HepG2 (cell line): Measurements from ENCODE around the gene CRYBB2. TPM values are rescaled to one million over a fixed set of nuclear protein-coding genes. Genes with fewer than 3 reads are reported as not detected.

Experiments used
- ATAC-seq: fragments of 200-7000 bp; cut with Tn5 transposase; 3 replicates; pipeline ENCODE4 v1.9.1; 2020; ENCODE audit warnings: mild to moderate bottlenecking, moderate library complexity
- BruUV-seq: library from RNA; stranded (reverse); fragments of 400-500 nt; replicated peaks from 2 replicates; lab custom pipeline; 2021; lab: Mats Ljungman, UMichigan
- CTCF ChIA-PET: fragments of 300-600 bp; formaldehyde crosslinking; extraction: SDS; loops from one replicate; lab custom pipeline; 2021; ENCODE audit warnings: low total read pairs, inconsistent platforms, low intra/inter-chr PET ratio; lab: Yijun Ruan, JAX
- POLR2A ChIA-PET: fragments of 350-600 bp; sonication (Branson Sonifier 250); formaldehyde crosslinking; loops from one replicate; lab custom pipeline; 2020; ENCODE audit warnings: antibody characterized with exemption, inconsistent platforms; lab: Yijun Ruan, JAX
- DNase-seq: peaks from one replicate; pipeline ENCODE4 v3.0.0-alpha.2; 2015; ENCODE audit warnings: low spot score
- FAIRE-seq: peaks from 3 replicates; lab custom pipeline; 2011; peaks lifted over from hg19 to GRCh38; lab: Jason Lieb, UNC
- H2AFZ ChIP-seq: one replicate; pipeline ENCODE4 v1.6.1; 2011; ENCODE audit warnings: low read length, inconsistent platforms
- H3K27ac ChIP-seq: fragments of 300-600 bp; 3 replicates; pipeline ENCODE4 v1.8.0; 2011; ENCODE audit warnings: mixed run types, mild to moderate bottlenecking, mixed read lengths, low read length, inconsistent platforms; ENCODE audit not compliant: insufficient read depth; ENCODE audit errors: extremely low read length
- H3K27me3 ChIP-seq, 2 experiments: fragments of 200-600 bp in 1 of 2; 2 replicates in 1 of 2; 3 replicates in 1 of 2; pipeline versions ENCODE4 v1.6.0 to v1.8.0; 2011; ENCODE audit warnings: low read length in 2 of 2, mild to moderate bottlenecking in 2 of 2, moderate library complexity in 2 of 2, inconsistent platforms in 1 of 2; ENCODE audit not compliant: insufficient read depth in 2 of 2, control insufficient read depth in 1 of 2
- H3K36me3 ChIP-seq, 2 experiments: fragments of 200-600 bp in 1 of 2; replicated peaks in 1 of 2; 2 replicates in 1 of 2; 3 replicates in 1 of 2; pipeline versions ENCODE4 v1.5.1 to v1.8.0; 2011; ENCODE audit warnings: low read length in 2 of 2, inconsistent platforms in 1 of 2; ENCODE audit not compliant: insufficient read depth in 2 of 2, control insufficient read depth in 1 of 2
- H3K4me1 ChIP-seq: 2 replicates; pipeline ENCODE4 v1.5.1; 2012; ENCODE audit warnings: low read length, inconsistent platforms; ENCODE audit not compliant: insufficient read depth
- H3K4me2 ChIP-seq: 2 replicates; pipeline ENCODE4 v1.6.0; 2011; ENCODE audit warnings: low read depth, low read length, inconsistent platforms
- H3K4me3 ChIP-seq, 3 experiments: fragments of 200-600 bp in 1 of 3; sonication (generic), shearing (Covaris generic) in 1 of 3; replicated peaks in 1 of 3; 2 replicates each; pipeline ENCODE4 v1.5.1; 2011 to 2016; ENCODE audit warnings: low read length in 3 of 3, inconsistent platforms in 2 of 3, low read depth in 2 of 3, mild to moderate bottlenecking in 2 of 3, control low read depth in 1 of 3, mixed read lengths in 1 of 3; ENCODE audit not compliant: insufficient read depth in 1 of 3
- H3K79me2 ChIP-seq: one replicate; pipeline ENCODE4 v1.6.1; 2011; ENCODE audit warnings: low read length, inconsistent platforms; ENCODE audit not compliant: insufficient read depth
- H3K9ac ChIP-seq: 2 replicates; pipeline ENCODE4 v1.6.0; 2011; ENCODE audit warnings: mild to moderate bottlenecking, low read depth, low read length, inconsistent platforms; ENCODE audit not compliant: insufficient read depth
- H3K9me3 ChIP-seq: 2 replicates; pipeline ENCODE4 v1.5.1; 2012; ENCODE audit warnings: mild to moderate bottlenecking, low read length
- H4K20me1 ChIP-seq: 2 replicates; pipeline ENCODE4 v1.6.0; 2011; ENCODE audit warnings: inconsistent platforms, mild to moderate bottlenecking, low read length, moderate library complexity; ENCODE audit not compliant: insufficient read depth
- ATRX ChIP-seq: sonication (generic); formaldehyde crosslinking; IDR thresholded peaks from 2 replicates; pipeline ENCODE4 v1.4.0; 2020; ENCODE audit warnings: missing genetic modification reagents, borderline replicate concordance
- CSRNP2 ChIP-seq: sonication (generic); formaldehyde crosslinking; conservative IDR thresholded peaks from 2 replicates; pipeline ENCODE4 v1.8.0; 2022; ENCODE audit warnings: low read depth, missing genetic modification reagents
- FUBP1 ChIP-seq: sonication (generic); formaldehyde crosslinking; IDR thresholded peaks from 2 replicates; pipeline ENCODE4 v1.5.1; 2020; ENCODE audit warnings: missing genetic modification reagents, mild to moderate bottlenecking, borderline replicate concordance
- HNRNPLL ChIP-seq: fragments of 200-400 bp; formaldehyde crosslinking; IDR thresholded peaks from 2 replicates; pipeline ENCODE4 v1.6.1; 2017; ENCODE audit warnings: mild to moderate bottlenecking, low read depth, low read length; ENCODE audit not compliant: poor library complexity, severe bottlenecking
- NFKBIZ ChIP-seq: IDR thresholded peaks from 2 replicates; pipeline ENCODE4 v1.6.1; 2018; ENCODE audit warnings: missing genetic modification reagents, missing compliant biosample characterization
- TRIM22 ChIP-seq: fragments of 450-650 bp; IDR thresholded peaks from 2 replicates; pipeline ENCODE4 v1.6.1; 2017
- ZHX2 ChIP-seq, 2 experiments: sonication (generic) in 1 of 2; formaldehyde crosslinking in 1 of 2; IDR thresholded peaks; 2 replicates each; pipeline versions ENCODE4 v1.6.1 to v1.9.0; 2014 to 2022; ENCODE audit warnings: antibody characterized with exemption in 1 of 2, borderline replicate concordance in 1 of 2, inconsistent platforms in 1 of 2, low read depth in 1 of 2, missing genetic modification reagents in 1 of 2
- ZNF224 ChIP-seq: sonication (generic); formaldehyde crosslinking; IDR thresholded peaks from 2 replicates; pipeline ENCODE4 v1.5.0; 2020; ENCODE audit warnings: mild to moderate bottlenecking, missing genetic modification reagents
- ZNF496 ChIP-seq: sonication (generic); formaldehyde crosslinking; IDR thresholded peaks from 2 replicates; pipeline ENCODE4 v1.8.1; 2023; ENCODE audit warnings: mild to moderate bottlenecking, moderate library complexity, missing genetic modification reagents; ENCODE audit not compliant: insufficient replicate concordance
- WGBS: methylation state at CpG from one replicate; pipeline ENCODE4 v1.1.6; 2017; ENCODE audit warnings: low lambda C conversion rate; 5-methylcytosine and 5-hydroxymethylcytosine counted together
- in situ Hi-C: cut with HindIII; loops from 2 replicates; pipeline ENCODE4 v1.10.0; 2017; ENCODE audit warnings: low pct_unique_long_range_greater_than_20kb; ENCODE audit not compliant: extremely low pct_ligation_motif_present
- intact Hi-C: fragments of 100-400 bp; cut with micrococcal nuclease; formaldehyde crosslinking; loops from one replicate; pipeline ENCODE4 v1.10.0; 2022; ENCODE audit not compliant: unreplicated experiment
- polyA plus RNA-seq, 8 experiments: library from polyadenylated mRNA; depleted of rRNA in 3 of 8; stranded (reverse) in 7 of 8; unstranded in 1 of 8; fragments of >200 nt; fragmentation: Illumina TruSeq in 4 of 8; extraction: Trizol in 4 of 8; gene quantifications; 2 replicates each; pipeline versions ENCODE4 v1.2.1 to v1.2.3, GENCODE V29; 2011 to 2016; ENCODE audit warnings: low read depth in 4 of 8, missing spikeins in 1 of 8, mixed read lengths in 1 of 8; ENCODE audit not compliant: insufficient read depth in 1 of 8
- total RNA-seq, 5 experiments: library from RNA; depleted of rRNA; stranded (reverse); fragments of >200 nt; fragmentation: Illumina TruSeq; extraction: Trizol; gene quantifications; 2 replicates each; pipeline ENCODE4 v1.2.3, GENCODE V29; 2016; ENCODE audit warnings: low read depth in 1 of 5

CRYBB2 gene
- total and polyA plus RNA-seq, 2 of the 13 experiments (the other 11 are each of a cell fraction or from before 2014, with no cell fraction given): 0.11 to 0.18 TPM

- Histone ChIP-seq H3K27me3 (no peaks in the 10 kb centered on the region), H3K9me3 (no peaks in the 10 kb centered on the region), H3K36me3 (peaks cover 16 to 39% of the 10 kb centered on the region in 2 experiments; a peak in 4 of 5 replicates), H4K20me1 (no peaks in the 10 kb centered on the region; the same call in 1 of the 2 replicates), H3K9ac (no peak overlapping the region), H3K4me1 (no peaks in the 10 kb centered on the region), H3K27ac (no peak overlapping the region), H2AFZ (no peak overlapping the region), H3K4me3 (no peak overlapping the region), H3K4me2 (no peak overlapping the region), H3K79me2 (no peaks in the 10 kb centered on the region)
- no peak for TF ChIP-seq TRIM22
- TF ChIP-seq FUBP1 (CRISPR knock-in tag): no peak
- TF ChIP-seq ZNF224 (CRISPR knock-in tag): no peak
- TF ChIP-seq NFKBIZ (CRISPR knock-in tag): no peak
- no peak for TF ChIP-seq ATRX (CRISPR knock-in tag)
- TF ChIP-seq ZHX2 (IDR thresholded peaks at IDR 0.05; ENCODE audit: low read depth): no peak
- no peak for TF ChIP-seq ZHX2 (CRISPR knock-in tag; IDR thresholded peaks at IDR 0.05; ENCODE audit: borderline replicate concordance)
- TF ChIP-seq ZNF496 (CRISPR knock-in tag): no peak
- TF ChIP-seq CSRNP2 (CRISPR knock-in tag): no peak
- TF ChIP-seq HNRNPLL: no peak
- no peak for DNase-seq
- CTCF ChIA-PET: no interaction called here
- ATAC-seq: no peak
- BruUV-seq: no TSS peak
- POLR2A ChIA-PET: no interaction called here
- intact Hi-C loops: no loop called here
- WGBS: 94% methylated on average over 12 of the region's 12 CpGs
- in situ Hi-C loops: loop anchor here (25.0 kb wide), 1 partner anchor 255 kb away; the partner anchor contains the start of gene LHFPL7
- FAIRE-seq: no peak
These were observed 27.0 kb upstream of the CRYBB2 start for GRCh38 chr22:25192406-25192805.
